ENCODE measurements around the gene PDAP1.
"Not testable (repeated sequence)": the region's sequence is repeated elsewhere in the genome, so short reads cannot be mapped to it uniquely, and the experiment has no call there.

Gene PDAP1

GRCh38 chr7:99424932-99425730 lies 16.7 kb upstream of the PDAP1 start:
- DNase-seq (ENCODE audit: low read depth in 2 of 2): no peak

DNA sequence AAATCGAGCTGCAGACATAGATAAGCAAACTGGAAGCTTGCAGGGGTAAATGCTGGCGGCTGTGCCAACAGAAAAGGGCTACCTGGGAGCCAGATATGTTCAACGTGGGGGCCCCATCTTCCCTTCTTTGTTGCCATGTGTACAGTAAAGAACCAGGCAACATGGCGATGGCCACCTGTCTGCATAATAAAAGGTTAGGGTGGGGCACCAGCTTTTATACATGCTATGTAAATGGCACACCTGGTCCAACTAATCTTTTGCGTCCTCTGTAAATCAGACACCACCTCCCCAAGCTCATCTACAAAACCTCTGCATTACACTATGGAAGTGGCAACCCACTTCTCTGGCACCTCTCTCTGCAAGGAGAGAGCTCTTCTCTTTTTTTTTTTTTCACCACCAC lies 14.2 kb upstream of the PDAP1 start:
- no peak for DNase-seq (ENCODE audit: low read depth in 2 of 2)

DNA sequence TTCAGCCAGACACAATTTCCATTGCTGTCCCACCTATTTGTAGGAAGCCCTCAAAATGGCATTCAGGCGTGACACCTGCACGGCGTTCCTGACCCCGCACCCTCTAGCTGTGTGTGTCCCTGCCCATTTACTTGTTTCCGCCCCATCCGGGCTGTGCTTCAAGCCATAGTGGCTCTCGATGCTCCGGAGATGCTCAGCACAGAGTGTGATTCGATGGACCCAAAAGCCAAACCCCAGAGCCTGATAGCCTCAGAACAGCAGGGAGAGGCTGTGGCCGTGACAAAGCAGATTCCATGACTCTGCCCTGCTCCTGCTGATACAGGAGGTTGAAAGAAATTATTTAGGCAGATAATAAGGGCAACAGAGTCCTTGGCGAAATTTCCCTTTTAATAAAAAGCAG lies 13.8 kb upstream of the PDAP1 start:
- DNase-seq (ENCODE audit: low read depth in 2 of 2): no peak

GRCh38 chr7:99420986-99421385 lies 12.6 kb upstream of the PDAP1 start:
- DNase-seq (ENCODE audit: low read depth in 2 of 2): no peak

DNA sequence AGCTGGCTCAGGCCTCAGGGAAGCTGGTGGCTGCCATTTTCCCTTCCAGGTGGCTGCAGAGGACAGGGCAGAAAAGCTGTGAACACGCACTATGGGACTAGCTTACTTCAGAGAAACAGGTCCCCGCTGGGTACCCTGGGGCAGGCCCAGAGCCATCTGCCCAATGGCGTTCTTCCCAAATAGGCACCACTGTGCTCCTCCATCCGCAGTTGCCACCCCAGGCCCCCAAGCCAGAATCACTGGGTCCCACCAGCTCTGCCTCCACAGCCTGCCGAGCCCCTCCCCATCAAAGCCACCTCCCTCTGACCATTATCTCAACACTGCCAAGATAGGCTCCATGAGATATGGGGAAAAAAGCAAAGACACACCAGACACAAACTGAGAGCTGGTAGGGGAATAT lies 11.8 kb upstream of the PDAP1 start:
- DNase-seq (ENCODE audit: low read depth in 2 of 2): no peak

DNA sequence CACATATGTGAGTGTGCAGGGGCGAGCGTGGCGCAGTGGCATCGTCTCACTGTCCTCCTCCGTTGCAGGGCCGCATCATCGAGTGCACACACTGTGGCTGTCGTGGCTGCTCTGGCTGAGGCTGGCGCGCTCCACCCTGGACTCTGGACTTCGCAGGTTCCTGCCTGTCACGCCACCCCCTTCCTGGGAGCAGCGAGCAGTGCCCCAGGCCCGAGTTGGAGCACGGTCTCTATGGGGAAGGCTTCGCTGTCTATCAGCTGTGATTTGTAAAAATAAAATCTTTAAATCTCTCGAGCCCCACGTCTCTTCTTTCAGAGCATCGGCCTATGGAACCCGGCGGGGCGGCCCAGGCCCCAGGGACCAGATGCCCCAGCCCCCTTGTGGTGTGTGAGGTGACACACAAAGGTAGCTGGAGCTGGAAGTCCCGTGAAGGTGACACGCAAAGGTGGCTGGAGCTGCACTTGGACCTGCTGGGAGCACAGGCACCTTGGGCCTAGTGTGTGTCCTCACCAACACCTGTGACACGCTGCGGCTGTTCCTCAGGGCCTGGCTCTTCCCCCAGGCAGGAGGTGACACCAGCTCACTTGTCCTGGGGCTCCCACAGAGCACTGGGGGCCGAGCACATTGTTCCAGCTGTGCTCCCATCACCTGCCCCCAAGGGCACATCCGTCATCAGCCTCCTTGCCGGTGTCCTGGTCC lies 11.1 kb upstream of the PDAP1 start:
- DNase-seq (ENCODE audit: low read depth in 2 of 2): no peak

- no peak for DNase-seq (ENCODE audit: low read depth in 2 of 2)
Observed at GRCh38 chr7:99418260-99418659, 9.9 kb upstream of the PDAP1 start.

- DNase-seq (ENCODE audit: low read depth in 2 of 2): not testable (repeated sequence)
Observed at GRCh38 chr7:99415513-99416127, 7.2 kb upstream of the PDAP1 start.

GRCh38 chr7:99410635-99411034 lies 2.2 kb upstream of the PDAP1 start:
- DNase-seq (ENCODE audit: low read depth in 2 of 2): no peak

DNA sequence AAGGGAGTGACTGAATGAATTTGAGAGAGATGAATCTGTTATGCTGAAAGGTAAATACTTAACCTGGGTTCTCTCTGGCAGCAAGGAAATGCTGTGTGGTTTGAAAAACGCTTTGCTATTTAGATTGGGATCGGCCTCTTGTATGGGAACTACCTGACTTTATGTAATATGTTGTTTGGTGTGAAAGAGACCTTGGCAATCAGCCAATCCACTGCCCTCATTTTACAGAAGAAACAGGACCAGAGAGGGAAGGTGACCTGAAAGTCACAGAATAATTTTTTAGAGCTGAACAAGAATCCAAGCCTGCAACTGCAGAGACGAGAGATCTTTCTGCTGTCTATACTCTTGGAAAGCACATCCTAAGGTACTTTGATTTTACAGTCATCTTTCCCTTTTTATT lies 1.4 kb upstream of the PDAP1 start:
- DNase-seq (ENCODE audit: low read depth in 2 of 2): no peak

DNA sequence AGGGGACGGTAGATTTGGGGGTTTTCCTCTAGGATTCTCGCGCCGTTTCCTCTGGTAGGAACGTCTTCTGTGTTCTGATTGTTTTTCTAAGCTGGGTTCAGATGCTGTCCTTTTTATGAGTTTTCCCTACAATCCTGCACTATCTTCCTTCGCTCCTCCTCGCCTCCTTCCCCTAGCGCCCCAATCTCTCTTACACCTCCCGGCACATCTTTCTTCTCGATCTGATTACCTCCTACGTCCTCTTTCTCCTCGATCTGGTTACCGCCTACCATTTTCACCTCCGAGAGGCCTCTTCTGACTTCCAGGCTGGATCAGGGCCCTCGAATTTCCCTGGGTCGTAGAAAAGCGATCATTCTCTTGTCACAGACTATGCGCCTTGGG lies 785 bp upstream of the PDAP1 start:
- no peak for DNase-seq (ENCODE audit: low read depth in 2 of 2)

DNA sequence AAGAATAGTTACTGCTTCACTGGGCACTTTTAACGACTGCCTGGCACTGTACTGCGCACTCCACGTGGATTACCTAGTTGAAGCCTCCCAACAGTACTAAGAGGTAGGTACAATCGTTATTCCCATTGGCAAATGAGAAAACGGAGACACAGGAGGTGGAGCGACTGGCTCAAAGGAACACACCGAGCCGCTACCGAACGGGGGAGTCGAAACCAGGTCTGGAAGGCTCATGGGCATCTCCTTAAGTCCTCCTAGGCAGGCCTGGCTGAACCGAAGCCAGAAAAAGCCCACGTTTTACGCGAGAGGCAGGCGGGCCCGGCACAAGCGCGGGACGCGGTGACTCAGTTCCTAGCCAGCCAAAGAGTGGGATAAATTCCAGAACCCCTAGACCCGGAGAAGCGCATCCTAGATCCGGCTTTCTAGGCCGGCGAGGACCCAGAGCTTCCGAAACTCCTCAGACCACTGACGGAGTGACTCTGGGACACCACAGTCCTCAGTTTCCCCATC lies 472 bp downstream of the PDAP1 start:
- no peak for DNase-seq (ENCODE audit: low read depth in 2 of 2)

GRCh38 chr7:99406557-99406956 lies 1.8 kb downstream of the PDAP1 start:
- DNase-seq (ENCODE audit: low read depth in 2 of 2): no peak

- no peak for DNase-seq (ENCODE audit: low read depth in 2 of 2)
Observed at GRCh38 chr7:99404977-99405320, 3.4 kb downstream of the PDAP1 start.

- DNase-seq (ENCODE audit: low read depth in 2 of 2): no peak
Observed at GRCh38 chr7:99404235-99404976, 4.0 kb downstream of the PDAP1 start.

GRCh38 chr7:99403764-99404163 lies 4.6 kb downstream of the PDAP1 start:
- DNase-seq (ENCODE audit: low read depth in 2 of 2): no peak

GRCh38 chr7:99402854-99403253 lies 5.5 kb downstream of the PDAP1 start:
- no peak for DNase-seq (ENCODE audit: low read depth in 2 of 2)

DNA sequence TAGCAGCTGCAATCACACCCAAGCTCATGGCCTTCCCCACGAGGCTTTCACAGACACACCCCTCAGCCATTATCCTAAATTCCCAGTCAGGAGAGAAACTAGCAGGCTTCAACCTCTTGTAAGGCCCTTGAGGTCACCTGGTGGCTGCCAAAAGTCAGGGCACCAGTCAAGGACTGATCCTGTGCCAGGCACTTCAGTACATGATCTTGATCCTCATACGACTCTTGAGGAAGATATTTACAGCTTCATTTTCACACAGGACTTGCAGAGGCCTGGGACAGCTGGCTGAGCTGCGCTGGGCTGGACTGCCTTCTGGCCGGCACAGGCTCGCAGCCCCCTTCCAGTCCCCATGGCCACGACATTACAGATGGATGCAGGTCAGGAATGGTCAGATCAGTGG lies 8.8 kb downstream of the PDAP1 start:
- DNase-seq (ENCODE audit: low read depth in 2 of 2): no peak

- DNase-seq (ENCODE audit: low read depth in 2 of 2): no peak
Observed at GRCh38 chr7:99398891-99399445, 9.4 kb downstream of the PDAP1 start.

DNA sequence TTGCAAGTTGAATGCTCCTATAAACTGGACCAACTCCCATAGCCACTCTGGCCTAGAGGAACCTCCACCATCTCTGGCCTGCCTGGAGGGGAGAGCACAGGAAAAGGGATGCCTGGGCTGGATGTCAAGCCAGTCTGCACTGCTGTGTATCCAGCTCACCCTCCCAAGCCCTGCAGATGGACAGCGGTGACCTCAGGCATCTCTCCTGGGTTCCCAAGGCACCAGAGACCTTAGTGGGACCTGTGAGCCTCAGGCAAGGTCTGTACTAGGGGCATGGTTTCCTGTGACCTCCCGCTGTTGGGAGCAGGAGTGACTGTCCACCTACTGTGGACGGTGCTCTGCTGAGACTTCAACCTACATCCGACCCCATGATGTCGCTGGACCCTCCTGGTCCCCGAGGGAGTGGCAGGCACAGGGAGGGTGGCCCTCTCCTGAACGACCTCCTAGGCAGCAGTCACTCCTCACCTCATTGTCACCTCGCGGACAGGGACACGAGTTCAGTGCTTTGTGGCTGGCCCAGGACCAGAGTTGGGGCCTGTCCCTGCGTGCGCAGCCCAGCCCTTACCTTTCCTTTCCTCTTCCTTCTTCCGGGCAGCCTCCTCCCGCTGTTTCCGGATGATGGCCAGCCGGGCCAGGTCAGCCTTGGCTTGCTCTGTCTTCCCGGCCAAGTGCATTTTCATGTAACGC lies 11.0 kb downstream of the PDAP1 start:
- DNase-seq (ENCODE audit: low read depth in 2 of 2): no peak

Measured in stimulated activated CD4-positive, alpha-beta T cell treated with anti-CD3 and anti-CD28 coated beads, Interleukin-15, amount 100 ng/mL, for 48 hours (primary cell).